ENCODE results near the gene FSTL5.

GRCh38 chr4:162139412-162139811 is 24.4 kb downstream of the FSTL5 start:
- TF ChIP-seq CTCF (conservative IDR thresholded peaks at IDR 0.05 in 1 of 2, IDR thresholded peaks at IDR 0.05 in 1 of 2; ENCODE audit: extremely low read depth in 1 of 2, insufficient read depth in 1 of 2, low read depth in 1 of 2, low read length in 2 of 2) (no peak), EZH2 (IDR thresholded peaks at IDR 0.05; ENCODE audit: borderline replicate concordance, low read length) (no peak)

Measured in mammary epithelial cell (primary cell).